Measurements from ENCODE around the gene PCNX3. TPM values are rescaled to one million over a fixed set of nuclear protein-coding genes. Genes with fewer than 3 reads are reported as not detected.

Gene PCNX3
- total and polyA plus RNA-seq, 10 of the 15 experiments (the other 5 are each of a cell fraction or from before 2014, with no cell fraction given), result 0.03 to 46.6 (median 8.4) TPM

GRCh38 chr11:65662799-65663638, 47.4 kb downstream of the PCNX3 start, which contains the start of gene RELA (continued):
- 0 out of 2 replicates have a peak, but pooled peaks have one; percentile 57 for TF ChIP-seq NFXL1 (IDR thresholded peaks at IDR 0.05; ENCODE audit: borderline replicate concordance)
- TF ChIP-seq SUZ12 (IDR thresholded peaks at IDR 0.05; ENCODE audit: unreplicated experiment), result no peak
- 0 out of 2 replicates have a peak, but pooled peaks have one; percentile 54 for TF ChIP-seq CREB1 (IDR thresholded peaks at IDR 0.05; ENCODE audit: low read depth)
- no peak for TF ChIP-seq STAT1 (conservative IDR thresholded peaks at IDR 0.05)
- TF ChIP-seq ETV6 (conservative IDR thresholded peaks at IDR 0.05 in 1 of 2, IDR thresholded peaks at IDR 0.05 in 1 of 2; ENCODE audit: borderline replicate concordance in 1 of 2, low read depth in 1 of 2), result 0 out of 4 replicates have a peak, but pooled peaks of 1 of the 2 experiments have one; percentile 19
- TF ChIP-seq SMAD1 (IDR thresholded peaks at IDR 0.05; ENCODE audit: low read depth, partially characterized antibody), result peak; percentile 90
- peak; percentile 79 for TF ChIP-seq POLR2A (IDR thresholded peaks at IDR 0.05; ENCODE audit: low read depth, low read length)
- TF ChIP-seq ELK1 (IDR thresholded peaks at IDR 0.05; ENCODE audit: low read depth, low read length), result peak; percentile 57
- peak; percentile 70; the same call in 2 of the 3 replicates for TF ChIP-seq POU2F2 (IDR thresholded peaks at IDR 0.05; ENCODE audit: borderline replicate concordance, low read depth, low read length)
- TF ChIP-seq EZH2 (IDR thresholded peaks at IDR 0.05; ENCODE audit: borderline replicate concordance, control insufficient read depth, low read depth, low read length), result no peak
- peak; percentile 89 for TF ChIP-seq IKZF1 (conservative IDR thresholded peaks at IDR 0.05)
- TF ChIP-seq TBL1XR1 (IDR thresholded peaks at IDR 0.05; ENCODE audit: low read depth, low read length), result no peak; the same call in 1 of the 2 replicates
- peak in 1 of 2 experiments; percentile 35; a peak in 1 of 3 replicates for TF ChIP-seq EGR1 (IDR thresholded peaks at IDR 0.05; ENCODE audit: borderline replicate concordance in 1 of 2, low read depth in 2 of 2, low read length in 2 of 2)
- peak; percentile 64 for TF ChIP-seq RELB (IDR thresholded peaks at IDR 0.05; ENCODE audit: low read depth)
